Activated CD4-positive, alpha-beta T cell treated with anti-CD3 and anti-CD28 coated beads, Interleukin-2, amount 50 U/mL, for 16 hours (primary cell): ENCODE measurements around the gene ALDH3B2.
"Not testable (repeated sequence)": the region's sequence is repeated elsewhere in the genome, so short reads cannot be mapped to it uniquely, and the experiment has no call there.

ENCODE experiments used
- DNase-seq: peaks from one replicate; pipeline ENCODE4 v3.0.0-alpha.2; 2020

ALDH3B2 gene

DNA sequence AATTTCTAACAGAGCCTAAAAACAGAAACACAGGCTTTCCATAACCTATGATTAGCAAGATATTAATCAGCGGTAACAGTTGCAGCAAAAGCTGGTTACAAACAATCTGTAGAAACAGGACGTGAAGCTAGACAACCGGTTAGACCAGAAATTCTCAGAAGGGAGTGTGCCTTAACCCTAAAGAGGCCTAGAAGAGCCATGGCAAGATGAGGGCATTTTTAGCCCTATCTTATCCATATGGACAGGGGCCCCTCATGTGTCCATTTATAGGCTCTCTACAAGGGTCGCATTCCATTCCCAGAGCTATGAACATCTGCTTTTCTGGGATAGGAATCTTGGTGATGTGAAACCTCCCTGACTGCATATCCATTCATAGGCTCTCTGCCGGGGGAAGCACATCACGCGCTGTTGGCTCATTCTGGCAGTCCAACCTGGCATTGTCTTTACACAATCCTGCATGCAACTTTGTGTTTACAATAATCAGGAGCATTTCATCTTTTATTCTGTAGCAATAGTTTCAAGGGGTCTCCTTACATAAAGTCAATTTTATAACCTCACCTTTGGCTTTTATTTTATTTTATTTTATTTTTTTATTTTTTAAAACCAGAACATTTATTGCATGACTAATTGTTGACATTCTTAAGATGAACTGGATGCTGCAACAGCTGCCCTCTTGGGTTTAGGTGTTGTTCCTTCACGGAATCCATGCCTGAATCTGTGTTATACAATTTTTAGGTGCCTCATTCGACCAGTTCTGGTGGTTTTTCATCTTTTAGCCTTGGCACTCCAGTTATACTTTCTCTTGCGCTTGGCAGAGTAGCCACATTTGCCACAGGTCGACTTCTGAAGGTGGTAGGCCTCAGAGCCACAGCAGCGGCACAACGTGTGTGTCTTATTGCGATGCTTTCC lies 8.0 kb upstream of the ALDH3B2 start:
- not testable (repeated sequence) for DNase-seq

DNA sequence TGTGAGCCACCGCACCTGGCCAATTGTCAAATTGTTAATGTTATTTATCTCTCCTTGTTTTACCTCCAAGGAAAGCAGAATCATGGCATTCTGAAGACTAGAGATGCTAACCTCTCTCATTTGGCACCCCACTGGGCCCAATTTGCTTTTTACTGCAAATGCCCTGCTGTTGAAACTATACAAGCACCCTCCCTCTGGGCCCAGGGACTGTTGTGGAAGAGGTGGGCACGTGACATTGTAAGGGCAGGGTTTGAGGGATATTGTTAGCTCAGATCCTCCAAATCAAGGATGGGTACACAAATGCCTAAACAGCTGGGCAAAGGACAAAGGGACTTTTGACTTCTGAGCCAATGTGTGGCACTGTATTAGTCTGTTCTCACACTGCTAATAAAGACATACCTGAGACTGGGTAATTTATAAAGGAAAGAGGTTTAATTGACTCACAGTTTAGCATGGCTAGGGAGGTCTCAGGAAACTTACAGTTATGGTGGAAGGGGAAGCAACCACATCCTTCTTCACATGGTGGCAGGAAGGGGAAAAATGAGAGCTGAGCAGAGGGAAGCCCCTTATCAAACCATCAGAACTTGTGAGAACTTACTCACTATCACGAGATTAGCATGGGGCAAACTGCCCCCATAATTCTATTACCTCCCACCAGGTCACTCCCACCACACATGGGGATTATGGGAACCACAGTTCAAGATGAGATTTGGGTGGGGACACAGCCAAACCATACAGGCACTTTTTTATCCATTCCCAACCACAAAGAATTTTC lies 6.5 kb upstream of the ALDH3B2 start:
- DNase-seq = no peak

DNA sequence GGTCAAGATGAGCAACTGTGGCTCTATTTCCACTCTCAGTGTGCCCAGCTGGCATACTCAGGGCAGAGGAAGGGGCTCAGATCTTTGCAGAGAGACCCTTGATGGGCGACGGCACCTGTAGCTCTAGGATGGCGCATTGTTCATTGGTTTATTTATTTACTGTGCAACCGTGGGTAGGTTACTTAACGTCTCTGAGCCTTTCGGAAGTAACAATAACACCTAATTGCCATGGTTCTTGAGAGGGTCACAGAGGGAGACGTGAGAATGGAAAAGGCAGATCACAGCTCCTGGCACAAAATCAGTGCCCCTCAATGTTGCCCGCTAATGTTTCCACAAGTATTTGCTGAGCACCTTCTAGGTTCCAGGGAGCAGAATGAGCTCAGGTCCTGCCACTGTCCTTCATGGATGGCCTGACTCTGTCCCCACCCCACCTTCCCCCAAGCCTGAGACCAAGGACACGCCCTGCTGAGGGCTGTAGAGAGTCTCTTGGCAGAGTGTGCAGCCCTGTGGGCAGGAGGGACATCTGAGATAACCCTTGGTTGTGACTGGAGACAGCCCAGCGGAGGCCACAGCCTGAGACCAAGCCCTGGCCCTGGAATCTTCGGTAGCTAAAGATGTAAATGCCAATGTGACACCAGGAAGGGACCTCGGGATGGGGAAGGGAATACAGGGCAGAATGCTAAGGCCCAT lies 780 bp upstream of the ALDH3B2 start:
- no peak for DNase-seq

- no peak for DNase-seq
These were observed 521 bp downstream of the ALDH3B2 start for GRCh38 chr11:67673902-67674301.

GRCh38 chr11:67673358-67673757 lies 1.1 kb downstream of the ALDH3B2 start:
- no peak for DNase-seq

DNA sequence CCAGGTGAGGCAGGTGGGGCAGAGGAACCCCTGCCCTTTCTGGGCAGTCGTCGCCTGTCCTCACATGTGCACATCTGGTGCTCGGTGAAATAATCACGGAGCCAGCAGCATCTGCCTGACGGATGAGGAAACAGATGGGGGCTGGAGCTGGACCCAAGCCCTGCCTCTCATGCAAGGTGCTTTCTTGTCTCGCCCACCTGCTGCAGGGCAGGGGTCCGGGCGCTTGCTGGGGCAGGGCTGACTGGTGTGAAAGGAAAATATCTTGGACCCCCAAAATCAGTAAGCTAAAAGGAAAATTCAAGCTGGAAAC lies 3.3 kb downstream of the ALDH3B2 start:
- no peak for DNase-seq

DNA sequence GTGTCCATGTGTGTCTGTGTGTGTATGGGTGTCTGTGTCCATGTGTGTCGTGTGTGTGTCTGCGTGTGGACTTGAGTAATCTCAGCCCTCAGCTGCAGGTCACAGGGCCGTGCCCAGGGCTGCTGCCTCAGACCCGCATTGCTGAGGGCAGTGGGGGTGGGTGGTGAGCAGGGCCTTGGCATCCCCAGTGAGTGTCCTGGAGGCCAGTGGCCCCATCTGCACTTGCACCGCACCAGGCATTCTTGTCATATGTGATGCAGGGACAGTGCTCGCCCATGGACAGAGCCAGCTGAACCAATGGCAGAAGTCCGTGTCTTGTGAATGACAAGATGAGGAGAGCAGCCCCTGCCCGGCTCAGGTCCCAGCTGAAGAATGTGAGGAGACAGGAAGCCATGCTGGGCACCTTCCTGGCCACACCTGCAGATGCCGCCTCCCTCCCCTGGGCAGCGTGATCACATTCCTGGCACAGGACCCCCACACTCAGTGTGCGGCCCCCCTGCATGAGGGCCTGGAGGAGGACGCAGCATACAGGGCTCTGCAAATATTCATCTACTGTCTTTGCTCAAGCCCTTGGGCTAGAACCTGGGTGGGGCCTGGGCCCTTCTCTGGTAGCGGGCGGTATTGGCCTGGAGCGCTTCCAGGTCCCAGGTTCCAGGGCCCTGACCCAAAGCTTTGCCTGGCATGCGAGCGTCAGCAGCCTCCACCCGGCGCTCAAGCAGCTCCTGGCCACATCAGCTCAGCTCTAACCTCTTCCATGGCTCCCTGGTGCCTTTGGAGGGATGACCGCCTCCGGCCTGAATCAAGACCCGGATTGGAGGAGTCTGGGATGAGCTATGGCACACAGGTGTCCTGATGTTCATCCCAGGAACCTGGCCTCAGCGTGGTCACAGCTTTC lies 3.9 kb downstream of the ALDH3B2 start:
- no peak for DNase-seq

DNA sequence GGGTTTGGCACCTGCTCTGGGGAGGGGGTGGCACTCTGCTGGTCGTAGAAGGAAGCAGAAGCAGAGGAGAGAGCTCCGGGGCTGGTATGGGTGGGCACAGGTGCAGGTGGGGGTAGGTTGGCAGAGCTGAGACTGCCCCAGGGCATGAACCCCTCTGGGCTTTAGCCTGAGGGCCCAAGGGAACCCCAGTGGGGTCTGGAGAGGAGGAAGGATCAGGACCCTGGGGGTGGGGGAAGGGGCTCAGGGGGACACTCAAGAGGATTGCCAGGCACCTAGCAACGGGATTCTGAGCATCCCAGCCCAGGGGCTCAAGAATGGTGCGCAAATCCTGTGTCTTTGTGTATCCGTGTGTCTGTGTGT lies 6.3 kb downstream of the ALDH3B2 start:
- no peak for DNase-seq

DNA sequence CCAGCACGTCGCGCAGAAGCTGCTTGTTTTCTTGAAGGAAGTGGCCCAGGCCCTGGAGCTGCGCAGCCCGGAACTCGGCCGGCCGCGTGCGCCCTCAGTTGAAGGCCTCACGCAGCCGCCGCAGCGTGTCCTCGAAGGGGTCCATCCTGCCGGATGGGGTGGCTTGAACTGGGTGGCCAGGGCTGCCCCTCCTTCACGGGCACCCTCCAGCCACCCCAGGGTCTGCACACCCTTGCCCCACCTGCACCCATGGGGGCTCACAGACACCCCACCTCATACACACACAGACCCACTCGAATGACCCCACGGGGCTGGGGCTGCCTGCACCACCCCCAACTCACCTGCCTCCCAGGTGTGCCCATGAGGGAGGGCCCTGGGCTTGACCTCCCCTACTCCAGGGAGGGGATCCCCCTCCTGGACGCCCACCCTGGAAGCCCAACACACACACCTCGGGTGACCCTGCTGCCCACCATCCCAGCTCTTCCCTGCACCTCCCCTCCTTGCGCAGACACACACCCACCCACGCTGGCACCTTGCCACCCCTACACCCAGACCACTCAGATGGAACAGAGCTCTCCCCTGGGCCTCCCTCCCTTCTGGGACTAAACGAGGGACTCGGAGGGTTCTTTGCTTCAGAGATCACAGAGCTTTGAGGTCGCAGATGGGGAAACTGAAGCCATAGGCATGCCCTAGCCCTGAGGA lies 6.8 kb downstream of the ALDH3B2 start:
- no peak for DNase-seq

- no peak for DNase-seq
These were observed 7.5 kb downstream of the ALDH3B2 start for GRCh38 chr11:67666676-67667489.

DNA sequence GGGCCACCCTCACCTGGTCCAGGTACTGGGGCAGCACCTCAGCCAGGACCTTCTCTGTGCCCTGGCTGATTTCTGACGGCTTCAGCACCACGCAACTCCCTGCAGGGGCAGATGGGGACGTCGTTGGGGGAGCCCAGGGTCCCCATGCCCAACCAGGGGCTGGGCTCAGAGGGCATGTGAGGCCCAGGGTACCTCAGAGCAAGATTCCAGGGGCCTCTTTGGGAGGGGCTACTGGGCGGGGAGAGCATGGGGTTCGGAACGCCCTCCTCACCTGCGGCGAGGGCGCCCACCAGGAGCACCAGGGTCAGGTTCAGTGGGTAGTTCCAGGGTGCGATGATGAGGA lies 8.1 kb downstream of the ALDH3B2 start:
- DNase-seq = no peak

DNA sequence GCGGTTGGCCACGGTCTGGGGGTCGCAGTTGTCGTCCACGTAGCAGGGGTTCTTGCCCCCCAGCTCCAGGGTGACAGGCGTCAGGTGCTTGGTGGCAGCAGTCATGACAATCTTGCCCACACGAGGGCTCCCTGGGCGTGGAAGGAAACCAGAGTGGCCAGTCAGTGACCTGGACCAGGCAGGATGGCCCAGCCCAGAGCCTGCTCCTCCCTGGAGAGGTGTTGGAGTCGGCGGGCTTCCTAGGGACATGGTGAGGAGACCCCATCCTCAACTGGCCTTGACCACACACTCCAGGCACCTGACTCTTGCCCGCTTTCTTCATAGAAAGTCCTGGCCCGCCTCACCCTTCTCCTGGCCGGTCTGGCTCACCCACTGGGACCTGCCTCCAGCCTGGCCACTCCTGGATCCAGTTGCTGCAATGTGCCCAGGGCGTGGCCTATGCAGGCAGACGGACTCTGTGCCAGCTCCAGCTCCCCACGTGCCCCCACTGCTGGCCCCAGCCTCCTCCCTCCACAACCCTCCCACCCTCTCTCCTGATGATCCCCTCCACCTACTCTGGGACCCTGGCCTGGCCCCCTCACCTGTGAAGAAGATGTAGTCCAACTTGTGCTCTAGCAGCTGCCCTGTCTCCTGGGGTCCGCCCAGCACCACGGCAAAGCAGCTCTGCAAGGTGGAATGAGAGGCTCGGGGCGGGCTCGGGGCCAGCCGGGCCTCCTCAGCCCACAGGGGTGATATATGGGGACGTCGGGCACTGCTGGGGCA lies 8.7 kb downstream of the ALDH3B2 start:
- DNase-seq = no peak

DNA sequence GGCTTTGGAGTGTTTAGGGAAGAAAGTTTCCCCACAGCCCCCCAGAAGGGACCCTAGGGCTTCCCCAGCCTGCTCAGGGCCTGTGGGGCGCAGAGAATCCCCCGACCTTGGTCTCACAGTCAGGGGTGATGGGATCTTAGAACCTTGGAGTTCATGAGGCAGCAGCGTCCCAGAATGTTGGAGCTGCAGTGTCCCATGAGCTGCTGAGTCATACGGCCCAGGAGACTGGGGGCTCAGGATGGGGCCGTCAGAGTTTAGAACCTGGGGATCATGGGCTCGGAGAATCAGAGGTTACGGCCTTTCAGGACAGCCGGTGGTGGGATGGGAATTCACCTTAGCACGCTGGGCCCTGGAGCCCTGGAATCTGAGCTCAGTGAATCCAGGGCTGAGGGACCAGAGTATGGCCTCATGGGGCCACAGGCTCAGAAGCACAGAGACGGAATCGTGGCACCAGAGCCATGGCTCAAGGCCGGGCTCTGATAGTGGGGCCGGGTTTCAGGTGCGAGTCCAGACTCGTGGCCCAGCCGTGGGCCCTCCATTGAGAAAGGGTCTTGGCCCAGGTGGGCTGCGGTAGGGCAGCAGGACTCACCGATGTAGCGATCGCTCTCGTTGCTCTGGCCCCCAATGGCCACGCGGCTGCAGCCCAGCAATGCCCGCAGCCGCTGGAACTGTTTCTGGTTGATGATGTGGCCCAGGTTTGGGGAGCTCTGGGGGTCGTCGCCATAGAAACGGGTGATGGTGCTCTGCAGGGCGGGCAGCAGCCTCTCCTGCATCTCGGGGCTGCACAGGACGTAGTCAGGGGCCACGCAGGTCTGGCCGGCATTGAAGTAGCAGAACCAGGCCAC lies 9.5 kb downstream of the ALDH3B2 start:
- no peak for DNase-seq

DNA sequence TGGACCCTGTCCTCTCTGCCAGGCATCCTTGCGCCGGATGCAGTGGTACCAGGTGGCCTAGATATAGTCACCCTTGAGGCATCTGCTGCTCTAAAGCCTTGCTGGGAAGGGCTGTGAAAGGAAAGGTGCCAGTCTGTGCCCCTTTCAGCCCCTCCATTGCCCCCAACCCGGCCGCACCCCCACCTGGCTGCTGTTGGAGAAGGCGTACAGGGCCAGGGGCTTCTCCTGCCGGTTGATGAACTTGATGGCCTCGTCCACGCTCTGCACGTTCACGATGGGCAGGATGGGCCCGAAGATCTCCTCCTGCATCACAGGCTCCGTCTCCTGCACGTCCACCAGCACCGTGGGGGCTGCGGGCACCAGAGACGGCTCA lies 10.2 kb downstream of the ALDH3B2 start:
- DNase-seq = no peak

DNA sequence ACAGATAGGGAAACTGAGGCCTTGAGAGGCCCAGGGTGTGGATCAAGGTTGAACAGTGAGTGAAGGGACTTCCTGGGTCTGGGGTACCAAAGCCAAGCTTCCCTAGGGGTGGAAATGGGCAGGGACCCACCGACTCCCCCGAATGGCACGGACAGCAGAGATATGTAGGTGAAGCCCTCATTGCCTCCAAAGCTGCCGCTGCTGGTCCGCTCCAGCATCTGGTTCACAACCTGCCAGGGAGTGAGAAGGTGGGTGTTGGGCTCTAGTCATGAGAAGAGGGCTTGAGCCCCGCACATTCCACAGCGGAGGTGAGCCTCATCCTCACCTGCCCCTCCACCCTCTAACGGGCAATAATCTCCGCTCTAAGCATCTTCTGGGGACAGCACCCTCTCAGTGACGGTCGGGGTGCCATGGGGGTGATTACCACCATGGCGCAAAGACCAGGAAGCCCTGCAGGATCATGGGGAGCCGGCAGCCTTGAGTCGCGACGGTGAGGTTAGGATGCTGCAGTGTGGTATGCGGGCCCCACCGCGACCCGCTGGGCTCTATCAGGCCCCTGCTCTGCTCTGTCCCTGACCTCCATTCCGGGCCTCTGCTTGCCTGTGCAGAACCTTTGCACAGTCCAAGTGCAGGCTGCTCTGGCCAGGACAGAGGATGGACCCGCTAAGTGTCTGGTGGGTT lies 10.8 kb downstream of the ALDH3B2 start:
- no peak for DNase-seq

- no peak for DNase-seq
These were observed 11.4 kb downstream of the ALDH3B2 start for GRCh38 chr11:67662835-67663531.

DNA sequence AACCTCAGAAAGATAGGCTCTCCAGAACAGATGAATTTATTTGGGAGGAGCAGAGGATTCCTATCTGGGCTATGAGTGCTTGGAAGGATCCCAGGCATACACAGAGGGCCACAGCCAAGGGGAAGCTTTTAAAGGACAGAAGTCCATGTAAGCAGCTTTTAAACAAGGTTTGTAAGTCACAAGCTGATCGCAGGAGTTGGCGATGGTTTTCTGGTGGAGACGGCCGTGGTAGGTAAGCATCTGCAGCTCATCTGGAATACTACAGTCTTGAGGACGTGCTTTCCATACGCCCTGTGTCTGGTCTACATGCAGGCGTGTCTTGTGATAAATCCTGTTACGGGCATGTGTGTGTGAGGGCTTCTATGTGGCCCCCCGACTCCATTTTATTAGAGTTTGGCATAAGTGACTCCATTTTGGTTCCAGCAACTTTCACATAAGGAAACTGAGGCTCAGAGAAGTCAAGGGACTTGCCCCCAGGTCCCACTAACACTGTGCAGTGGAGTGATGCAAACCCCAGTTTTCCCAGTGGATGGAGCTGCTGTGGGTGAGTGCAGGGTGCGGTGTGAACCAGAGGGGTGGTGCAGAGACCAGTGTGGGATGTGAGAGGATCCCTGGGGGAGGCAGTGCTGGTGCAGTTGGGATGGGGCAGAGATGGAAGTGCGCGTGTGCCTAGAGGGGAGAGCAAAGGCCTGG lies 12.1 kb downstream of the ALDH3B2 start:
- DNase-seq = no peak

DNA sequence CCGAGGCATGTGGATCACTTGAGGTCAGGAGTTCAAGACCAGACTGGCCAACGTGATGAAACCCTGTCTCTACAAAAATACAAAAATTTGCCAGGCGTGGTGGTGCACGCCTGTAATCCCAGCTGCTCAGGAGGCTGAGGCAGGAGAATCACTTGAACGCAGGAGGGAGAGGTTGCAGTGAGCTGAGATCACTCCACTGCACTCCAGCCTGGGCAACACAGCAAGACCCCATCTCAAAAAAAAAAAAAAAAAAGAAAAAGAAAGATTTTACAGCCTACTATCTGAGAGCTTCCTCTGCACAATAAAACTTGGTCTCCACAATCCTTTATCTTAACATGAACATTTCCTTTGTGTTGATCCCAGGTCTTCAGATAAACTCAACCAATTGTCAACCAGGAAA lies 13.7 kb downstream of the ALDH3B2 start:
- not testable (repeated sequence) for DNase-seq
